ENCODE measurements around the gene FAM89B.

The FAM89B gene

DNA sequence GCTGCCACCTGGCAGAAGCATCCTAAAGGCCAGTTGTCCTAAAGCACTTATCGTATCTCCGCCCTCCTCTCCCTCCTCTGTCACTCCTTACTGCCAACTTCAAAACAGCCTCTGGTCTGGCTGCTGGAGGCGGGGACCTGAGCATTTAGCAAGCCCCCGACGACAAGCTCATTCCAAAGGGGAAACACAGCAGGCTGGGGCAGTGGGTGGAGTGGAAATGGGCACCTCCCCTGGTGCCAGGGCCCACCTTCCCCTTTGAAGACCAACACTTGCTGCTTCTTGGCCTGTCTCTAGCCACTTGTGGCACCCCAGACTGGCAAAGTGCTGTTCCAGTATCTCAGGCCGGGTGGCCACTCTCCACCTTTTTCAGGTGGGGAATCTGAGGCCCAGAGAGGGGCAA, 38.1 kb downstream of the FAM89B start:
- DNase-seq (ENCODE audit: low spot score) = no peak

DNA sequence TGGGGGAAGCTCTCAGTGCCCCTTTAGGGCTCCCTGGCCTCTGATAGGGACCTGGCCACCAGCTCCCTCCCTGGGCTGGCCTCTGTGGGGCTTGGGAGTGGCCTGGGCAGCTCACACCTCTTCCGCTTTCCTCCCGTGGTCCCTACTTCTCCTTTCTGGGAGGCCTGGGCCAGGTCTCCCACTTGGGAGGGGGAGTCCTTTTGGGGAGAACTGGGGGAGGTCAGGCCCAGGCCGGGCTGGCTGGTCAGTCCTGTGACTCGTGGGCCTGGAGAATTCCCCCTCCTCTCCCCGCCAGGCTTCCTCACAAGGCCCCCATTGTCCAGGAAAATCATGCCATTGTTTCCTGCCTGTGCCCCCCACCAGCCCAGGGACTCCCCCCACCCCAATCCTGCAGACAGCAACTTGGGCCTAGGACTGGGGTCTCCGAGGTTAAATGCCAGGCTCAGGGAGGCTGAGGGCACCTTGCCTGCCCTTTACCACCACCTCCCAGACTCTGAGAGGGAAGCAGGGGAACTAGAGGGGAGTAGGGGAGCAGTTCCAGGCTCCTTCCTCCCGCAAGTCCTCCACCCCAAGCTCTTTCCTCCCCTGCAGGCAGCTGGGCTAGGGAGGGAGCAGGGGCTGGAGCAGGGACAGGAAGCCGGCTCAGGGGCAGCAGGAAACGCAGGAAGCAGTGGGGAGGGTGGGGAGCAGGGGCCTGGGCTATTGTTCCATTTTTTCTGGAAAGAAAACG, 38.9 kb downstream of the FAM89B start:
- DNase-seq (ENCODE audit: low spot score) = no peak

DNA sequence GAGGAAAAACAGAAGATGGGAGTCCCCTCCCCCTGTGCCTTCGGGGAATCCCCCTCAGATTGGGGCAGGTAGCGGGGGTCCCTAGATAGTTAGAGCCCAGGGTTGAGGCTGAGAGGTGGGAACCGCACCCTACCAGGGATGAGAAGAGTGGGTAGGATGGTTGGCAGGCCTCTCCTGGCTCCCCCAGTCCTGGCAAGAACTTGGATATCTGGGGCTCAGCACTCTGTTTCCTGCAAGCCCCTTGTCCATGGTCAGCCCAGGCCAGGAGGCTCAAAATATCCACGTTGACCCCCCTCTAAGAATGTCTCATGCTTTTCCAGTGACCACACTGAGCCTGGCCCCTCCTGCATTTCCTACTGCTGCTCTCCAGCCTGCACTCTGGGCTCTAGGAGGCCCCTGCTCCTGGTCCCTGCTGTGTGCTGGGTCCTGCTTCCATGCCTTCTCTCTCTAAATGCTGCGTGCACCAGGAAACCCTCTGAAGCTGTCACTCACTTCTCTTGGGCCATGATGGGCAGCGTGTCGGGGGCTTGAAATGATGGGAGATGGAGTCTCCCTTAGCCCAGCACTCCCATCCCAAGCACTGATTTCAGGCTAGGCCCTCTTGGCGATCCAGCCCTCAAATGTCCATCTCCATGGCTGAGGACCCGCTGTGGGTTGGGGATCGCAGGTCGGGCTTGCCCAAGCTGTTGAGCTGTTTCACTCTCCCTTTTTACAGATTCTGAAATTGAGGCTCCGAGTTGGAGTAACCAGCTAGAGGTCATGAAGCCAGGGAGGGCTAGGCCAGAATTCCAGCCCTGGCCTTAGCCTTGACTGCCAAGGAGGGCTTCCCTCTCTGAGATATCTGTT, 39.6 kb downstream of the FAM89B start:
- no peak for DNase-seq (ENCODE audit: low spot score)

DNA sequence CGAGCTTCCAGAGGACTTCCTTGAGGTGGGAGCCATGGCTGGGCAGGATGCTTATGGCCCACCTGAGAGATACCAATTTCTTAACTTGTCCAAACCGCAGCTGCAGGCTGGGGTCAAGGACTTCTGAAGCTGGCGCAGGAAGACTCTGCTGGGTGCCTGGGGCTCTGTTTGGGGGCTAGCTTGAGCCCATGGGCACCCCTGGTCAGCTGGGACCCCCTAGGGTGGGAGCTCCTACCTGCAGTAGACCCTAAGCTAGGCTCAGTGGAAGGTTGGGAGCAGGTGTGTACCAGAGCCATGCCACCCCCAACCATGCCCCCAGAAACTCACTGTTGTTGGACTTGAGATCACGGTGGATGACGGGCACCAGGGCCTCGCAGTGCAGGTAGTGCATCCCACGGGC, 40.4 kb downstream of the FAM89B start:
- DNase-seq (ENCODE audit: low spot score) = no peak

DNA sequence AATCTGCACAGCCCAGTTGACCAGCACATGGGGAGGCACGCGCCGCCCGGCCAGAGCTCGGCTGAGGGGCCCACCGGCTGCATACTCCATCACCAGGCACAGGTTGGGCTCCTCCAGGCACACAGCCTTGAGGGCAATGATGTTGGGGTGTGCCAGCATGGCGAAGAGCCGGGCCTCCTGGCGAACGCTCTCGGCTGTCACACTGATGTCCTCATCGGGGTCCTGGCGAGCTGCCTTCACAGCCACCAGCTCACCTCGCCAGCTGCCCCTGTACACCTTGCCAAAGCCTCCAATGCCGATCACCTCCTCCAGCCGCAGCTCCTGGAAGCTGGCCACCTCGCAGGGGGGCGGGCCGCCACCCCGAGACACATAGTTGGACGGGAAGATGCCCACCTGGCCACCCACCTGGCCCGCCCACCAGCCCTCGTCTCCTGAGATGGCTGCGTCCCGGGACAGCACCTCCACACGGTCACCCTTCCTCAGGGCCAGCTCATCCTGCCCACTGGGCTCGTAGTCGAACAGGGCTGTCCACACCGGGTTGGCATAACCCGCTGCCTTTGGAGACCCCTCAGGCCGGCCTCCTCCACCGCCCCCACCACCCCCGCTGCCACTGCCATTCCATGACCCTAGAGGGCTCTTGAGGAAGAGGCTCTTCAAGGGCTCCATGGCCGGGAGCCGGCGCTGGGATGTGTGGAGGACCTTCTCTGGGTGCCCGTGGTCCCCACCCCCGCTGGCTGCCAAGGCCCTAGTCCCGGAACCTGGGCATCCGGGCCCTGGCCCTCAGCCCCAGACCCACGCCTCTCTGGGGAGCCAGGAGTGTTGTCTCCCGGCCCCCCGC, 41.0 kb downstream of the FAM89B start:
- DNase-seq (ENCODE audit: low spot score) = no peak

DNA sequence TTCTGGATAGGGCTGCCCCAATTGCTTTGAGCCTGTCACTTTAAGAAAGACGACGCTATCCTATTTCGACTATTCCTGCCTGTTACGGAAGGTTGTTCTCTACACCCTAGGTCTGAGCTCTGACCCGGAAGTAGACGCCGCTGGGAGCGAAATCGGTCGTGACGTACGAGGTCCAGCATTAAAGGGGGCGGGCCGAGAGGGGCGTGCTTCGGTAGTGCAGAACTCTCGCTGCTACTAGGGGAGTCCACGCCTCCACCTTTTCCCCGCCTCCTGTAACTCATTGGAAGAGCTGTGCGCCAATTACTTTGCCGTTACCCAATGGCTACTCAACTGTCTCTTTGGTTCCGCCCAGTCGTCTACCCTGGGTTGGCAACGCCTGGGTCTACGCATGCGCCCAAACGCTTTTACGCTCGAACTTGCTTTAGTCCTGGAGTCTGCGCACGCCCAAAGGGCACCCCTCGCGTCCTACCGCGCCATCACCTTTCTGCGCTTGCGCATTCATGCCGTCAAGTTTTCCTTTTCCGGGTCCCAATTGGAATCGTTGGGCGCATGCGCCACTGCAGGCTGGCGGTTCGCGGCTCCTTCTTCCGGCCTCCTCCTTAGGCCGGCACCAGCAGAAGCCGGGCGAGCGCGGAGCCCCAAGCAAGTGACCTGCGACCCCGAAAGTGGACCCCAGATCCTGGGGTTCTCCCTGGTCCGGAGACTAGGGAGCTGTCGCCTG, 43.1 kb downstream of the FAM89B start, which contains the start of gene PCNX3:
Gene PCNX3, plus strand, starts transcription at position 548 of the 721 bp plus-strand sequence. CDS start 536 bp downstream, outside the sequence.
- DNase-seq (ENCODE audit: low spot score) = peak; percentile 100

DNA sequence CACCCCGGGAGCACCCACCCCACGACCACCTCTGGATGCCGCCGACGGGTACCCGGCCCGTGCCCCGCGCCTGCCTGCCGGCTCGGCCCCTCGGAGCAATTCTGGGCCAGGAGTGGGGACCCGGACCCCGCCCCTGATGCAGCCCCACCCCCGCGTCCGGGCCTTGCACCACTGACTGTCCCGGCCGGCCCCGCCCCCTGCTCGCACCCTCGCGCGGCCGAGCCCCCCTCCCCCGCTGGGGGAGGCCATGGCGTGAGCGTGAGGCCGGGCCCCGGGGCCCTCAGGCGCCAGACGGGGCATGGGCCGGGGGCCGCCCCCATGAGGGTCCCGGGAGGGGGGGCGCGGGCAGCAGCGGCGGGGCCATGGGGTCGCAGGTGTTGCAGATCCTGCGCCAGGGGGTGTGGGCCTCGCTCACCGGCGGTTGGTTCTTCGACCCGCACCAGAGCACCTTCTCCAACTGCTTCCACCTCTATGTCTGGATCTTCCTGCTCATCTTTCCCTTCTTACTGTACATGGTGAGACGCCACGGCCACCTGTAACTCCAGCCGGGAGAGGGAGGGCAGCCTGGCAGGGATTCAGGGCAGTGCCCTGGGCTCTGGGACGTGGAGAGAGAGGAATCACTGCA, 43.7 kb downstream of the FAM89B start:
- DNase-seq (ENCODE audit: low spot score) = no peak

DNA sequence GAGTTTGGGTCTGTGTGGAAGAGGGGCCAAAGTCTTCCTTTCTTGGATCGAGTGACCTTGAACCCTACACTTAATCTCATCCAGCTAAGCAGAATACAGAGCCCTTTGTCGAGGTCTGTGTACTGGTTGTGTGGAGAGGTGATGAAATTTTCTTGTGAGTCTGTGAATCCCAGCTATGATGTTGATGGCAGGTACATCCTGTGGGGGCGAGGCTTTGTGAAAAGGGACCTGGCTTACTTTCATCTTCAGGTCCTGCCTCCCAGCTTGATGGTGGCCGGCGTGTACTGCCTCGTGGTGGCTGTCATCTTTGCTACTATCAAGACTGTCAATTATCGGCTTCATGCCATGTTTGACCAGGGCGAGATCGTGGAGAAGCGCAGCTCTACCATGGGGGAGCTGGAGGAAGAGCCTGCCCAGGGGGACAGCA, 44.2 kb downstream of the FAM89B start:
- DNase-seq (ENCODE audit: low spot score) = no peak

DNA sequence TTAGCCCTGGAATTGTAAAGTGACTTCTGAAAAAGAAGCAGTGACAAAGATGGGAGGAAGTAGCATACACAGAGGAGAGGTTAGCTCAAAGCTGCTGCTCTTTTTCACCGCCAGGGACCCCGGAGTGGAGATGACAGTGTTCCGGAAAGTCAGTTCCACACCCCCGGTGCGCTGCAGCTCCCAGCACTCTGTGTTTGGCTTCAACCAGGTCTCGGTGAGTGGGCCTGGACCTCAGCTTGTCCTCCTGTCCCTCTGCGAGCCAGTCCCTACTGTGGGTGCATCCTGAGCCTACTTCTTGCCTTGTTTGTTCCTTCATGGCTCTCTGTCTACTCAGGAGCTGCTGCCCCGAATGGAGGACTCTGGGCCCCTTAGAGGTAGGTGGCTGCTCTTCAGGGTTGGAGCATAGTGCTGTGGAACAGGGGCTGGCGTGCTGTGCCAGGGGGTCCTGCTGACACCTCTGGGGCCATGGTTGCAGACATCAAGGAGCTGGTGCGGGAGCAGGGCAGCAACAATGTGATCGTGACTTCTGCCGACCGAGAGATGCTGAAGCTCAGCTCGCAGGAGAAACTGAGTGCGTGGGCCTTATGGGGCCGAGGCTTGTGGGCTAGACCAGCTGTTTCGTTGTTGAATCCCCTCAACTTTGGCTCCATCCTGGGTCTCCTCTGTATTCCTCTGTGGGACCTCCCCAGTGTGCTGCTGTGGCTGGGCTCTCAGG, 45.0 kb downstream of the FAM89B start:
- no peak for DNase-seq (ENCODE audit: low spot score)

DNA sequence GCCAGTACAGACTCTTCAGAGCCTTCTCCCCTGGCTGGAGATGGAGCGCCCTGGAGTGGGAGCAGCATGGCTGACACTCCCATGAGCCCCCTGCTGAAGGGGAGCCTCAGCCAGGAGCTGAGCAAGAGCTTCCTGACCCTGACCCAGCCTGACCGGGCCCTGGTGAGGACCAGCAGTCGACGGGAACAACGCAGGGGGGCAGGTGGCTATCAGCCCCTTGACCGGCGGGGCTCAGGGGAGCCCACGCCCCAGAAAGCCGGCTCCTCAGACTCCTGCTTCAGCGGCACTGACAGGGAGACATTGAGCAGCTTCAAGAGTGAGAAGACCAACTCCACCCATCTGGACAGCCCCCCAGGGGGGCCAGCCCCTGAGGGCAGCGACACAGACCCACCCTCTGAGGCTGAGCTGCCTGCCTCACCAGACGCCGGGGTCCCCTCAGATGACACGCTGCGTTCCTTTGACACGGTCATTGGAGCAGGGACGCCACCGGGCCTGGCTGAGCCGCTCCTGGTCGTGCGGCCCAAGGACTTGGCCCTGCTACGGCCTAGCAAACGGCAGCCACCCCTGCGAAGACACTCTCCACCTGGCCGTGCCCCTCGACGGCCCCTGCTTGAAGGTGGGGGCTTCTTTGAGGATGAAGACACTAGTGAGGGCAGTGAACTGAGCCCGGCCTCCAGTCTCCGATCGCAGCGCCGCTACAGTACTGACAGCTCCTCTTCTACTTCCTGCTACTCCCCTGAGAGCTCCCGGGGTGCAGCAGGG, 45.8 kb downstream of the FAM89B start:
- DNase-seq (ENCODE audit: low spot score) = no peak

DNA sequence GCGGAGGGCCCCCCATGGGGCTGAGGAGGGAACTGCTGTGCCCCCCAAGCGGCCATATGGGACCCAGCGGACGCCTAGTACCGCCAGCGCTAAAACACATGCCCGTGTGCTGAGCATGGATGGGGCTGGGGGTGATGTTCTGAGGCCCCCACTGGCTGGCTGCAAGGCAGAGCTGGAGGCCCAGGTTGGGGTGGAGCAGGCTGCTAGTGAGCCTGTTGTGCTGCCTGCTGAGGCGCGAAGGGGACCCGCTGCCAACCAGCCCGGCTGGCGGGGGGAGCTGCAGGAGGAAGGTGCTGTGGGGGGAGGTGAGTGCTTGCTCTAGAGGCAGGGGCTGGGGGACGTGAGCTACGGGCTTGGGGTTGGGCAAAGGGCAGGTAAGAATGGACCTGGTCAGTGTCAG, 46.4 kb downstream of the FAM89B start:
- no peak for DNase-seq (ENCODE audit: low spot score)

DNA sequence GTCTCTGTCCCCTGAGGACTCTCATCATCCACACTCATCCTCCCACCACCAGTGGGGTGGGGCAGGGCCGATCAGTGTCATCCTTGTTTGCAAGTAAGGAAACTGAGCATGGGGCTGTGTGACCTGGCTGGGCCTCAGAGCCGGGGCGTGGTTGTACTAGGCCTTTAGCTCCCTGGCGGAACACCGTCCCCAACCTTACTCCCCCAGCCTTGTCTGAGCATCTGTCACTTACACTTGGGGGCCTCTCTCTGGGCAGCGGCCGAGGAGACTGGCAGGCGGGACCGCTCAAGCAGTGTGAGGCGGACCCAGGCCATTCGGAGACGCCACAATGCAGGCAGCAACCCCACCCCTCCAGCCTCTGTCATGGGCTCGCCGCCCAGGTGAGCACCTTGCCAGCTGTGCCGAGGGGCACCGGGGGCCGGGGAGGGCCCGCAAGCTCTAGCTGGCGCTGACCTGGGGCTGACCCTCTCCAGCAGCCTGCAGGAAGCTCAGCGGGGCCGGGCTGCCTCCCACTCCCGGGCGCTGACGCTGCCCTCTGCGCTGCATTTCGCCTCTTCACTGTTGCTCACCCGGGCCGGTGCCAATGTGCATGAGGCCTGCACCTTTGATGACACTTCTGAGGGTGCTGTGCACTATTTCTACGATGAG, 47.1 kb downstream of the FAM89B start:
- no peak for DNase-seq (ENCODE audit: low spot score)

DNA sequence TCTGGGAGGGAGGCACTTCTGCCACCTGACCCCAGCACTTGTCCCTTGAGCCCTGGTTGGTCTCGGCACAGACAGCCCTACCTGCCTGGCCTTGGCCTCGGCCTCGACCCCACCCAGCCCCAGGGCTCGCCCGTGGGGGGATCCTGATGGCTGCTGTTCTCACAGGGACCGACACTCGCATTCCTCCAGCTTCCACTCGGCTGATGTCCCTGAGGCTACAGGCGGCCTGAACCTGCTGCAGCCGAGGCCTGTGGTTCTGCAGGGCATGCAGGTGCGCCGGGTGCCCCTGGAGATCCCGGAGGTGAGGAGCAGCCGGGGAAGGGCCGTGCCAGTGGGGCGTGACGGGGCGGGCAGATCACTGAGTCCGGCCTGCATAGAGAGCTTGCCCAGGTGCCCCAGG, 48.3 kb downstream of the FAM89B start:
- DNase-seq (ENCODE audit: low spot score) = no peak

DNA sequence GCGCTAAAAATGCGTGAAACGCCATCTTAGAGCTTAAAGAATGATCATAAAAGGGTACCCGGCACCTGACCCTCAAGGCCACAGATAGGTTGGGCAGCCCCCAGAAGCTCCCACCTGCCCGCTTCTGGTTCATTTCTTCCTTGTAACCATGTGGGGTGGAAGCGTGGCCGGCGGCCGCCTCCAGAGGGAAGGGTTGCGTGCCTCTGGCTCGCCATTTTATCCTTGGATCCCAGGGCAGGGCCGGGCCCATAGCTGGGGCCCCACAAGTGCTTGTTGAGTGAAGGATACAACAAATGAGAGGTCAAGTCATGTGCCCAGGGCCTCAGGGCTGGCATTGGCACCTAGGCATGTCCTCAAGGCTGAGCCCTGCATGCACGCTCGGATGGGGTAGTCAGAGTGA, 49.1 kb downstream of the FAM89B start:
- no peak for DNase-seq (ENCODE audit: low spot score)

DNA sequence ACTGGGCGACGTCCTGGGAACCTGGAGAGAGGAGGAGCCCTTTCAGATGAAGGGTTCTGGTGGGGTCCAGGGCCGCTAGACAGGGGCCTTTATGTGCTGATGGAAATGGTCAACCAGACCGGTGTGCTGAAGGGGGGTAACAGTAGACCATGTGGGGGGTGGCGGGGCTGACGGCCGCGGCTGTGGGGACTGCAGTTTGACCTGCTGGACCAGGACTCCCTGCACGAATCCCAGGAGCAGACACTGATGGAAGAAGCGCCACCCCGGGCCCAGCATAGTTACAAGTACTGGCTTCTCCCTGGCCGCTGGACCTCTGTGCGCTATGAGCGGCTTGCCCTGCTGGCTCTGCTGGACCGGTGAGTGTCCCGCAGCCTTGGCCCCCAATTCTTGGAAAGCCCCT, 49.7 kb downstream of the FAM89B start:
- DNase-seq (ENCODE audit: low spot score) = no peak

DNA sequence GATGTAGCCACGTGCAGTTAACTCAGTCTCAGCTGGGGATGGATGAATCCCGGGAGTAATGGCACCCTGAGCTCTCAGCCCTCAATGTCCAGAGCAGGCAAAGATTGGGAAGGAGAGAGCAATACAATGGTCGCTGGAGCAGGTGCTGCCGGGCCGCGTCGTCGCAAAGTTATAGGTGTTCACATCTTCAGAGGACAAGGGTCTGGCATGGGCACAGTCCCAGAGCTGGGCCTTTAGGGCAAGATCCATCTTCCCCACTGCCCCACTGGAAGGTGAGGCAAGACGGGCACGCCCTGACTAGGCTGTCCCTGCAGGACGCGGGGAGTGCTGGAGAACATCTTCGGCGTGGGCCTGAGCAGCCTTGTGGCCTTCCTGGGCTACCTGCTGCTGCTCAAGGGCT, 50.8 kb downstream of the FAM89B start:
- no peak for DNase-seq (ENCODE audit: low spot score)
